ENCODE results near the gene RPS6KA4. TPM values are rescaled to one million over a fixed set of nuclear protein-coding genes. Genes with fewer than 3 reads are reported as not detected.

RPS6KA4 gene
- total RNA-seq, 2 experiments from 2014 or later = 24.6 to 26.0 TPM

- ATAC-seq (no peak), DNase-seq (no peak)
- no peaks in the 10 kb centered on the region for H3K27me3 Mint-ChIP-seq
- H3K4me1 Mint-ChIP-seq (ENCODE audit: low read depth) = peaks cover 10% of the 10 kb centered on the region
- peaks cover 5% of the 10 kb centered on the region for H3K9me3 Mint-ChIP-seq
- CTCF ChIA-PET = interaction anchor here (4.0 kb wide), 1 partner anchor 30 kb away, joined by 19 read pairs; no protein-coding TSS in a partner anchor
- H3K4me3 Mint-ChIP-seq = no peak overlapping the region
- H3K27ac Mint-ChIP-seq = no peak overlapping the region
- POLR2A ChIA-PET = no interaction called here
- intact Hi-C loops (cut with micrococcal nuclease) = no loop called here
- H3K36me3 Mint-ChIP-seq (ENCODE audit: low read depth) = no peaks in the 10 kb centered on the region
- no peak for TF ChIP-seq CTCF (IDR thresholded peaks at IDR 0.05)
Observed at GRCh38 chr11:64419257-64419790, 60.4 kb downstream of the RPS6KA4 start.

GRCh38 chr11:64419818-64420485, 61.0 kb downstream of the RPS6KA4 start:
- ATAC-seq (no peak), DNase-seq (no peak)
- Mint-ChIP-seq H3K36me3 (ENCODE audit: low read depth) (no peaks in the 10 kb centered on the region), H3K9me3 (peaks cover 5% of the 10 kb centered on the region), H3K4me1 (ENCODE audit: low read depth) (peaks cover 7% of the 10 kb centered on the region), H3K27ac (no peak overlapping the region), H3K4me3 (no peak overlapping the region), H3K27me3 (no peaks in the 10 kb centered on the region)
- POLR2A ChIA-PET = no interaction called here
- CTCF ChIA-PET = interaction anchor here (0.6 to 4.0 kb wide), 3 partner anchors 9 to 38 kb away, joined by 3 to 19 read pairs (median 3); no protein-coding TSS in a partner anchor
- intact Hi-C loops (cut with micrococcal nuclease) = no loop called here
- TF ChIP-seq CTCF (IDR thresholded peaks at IDR 0.05) = no peak

Small RNAs within 50 kb of the gene (microRNA-seq; reads per million reads assigned to microRNA genes)
- not detected for gene MIR1237 (ENCODE audit: borderline microRNAs expressed, borderline replicate concordance)
- gene MIR7155 (ENCODE audit: borderline microRNAs expressed, borderline replicate concordance) = not detected

Other genes starting within 250 kb of the RPS6KA4 start
- 10 to 100 TPM; 38.7 to 38.8 TPM for gene MACROD1, start 193.0 kb upstream of the RPS6KA4 start, total RNA-seq
- gene STIP1, start 173.0 kb upstream of the RPS6KA4 start, total RNA-seq = 100 to 1,000 TPM; 396 to 416 TPM
- gene FERMT3, start 152.4 kb upstream of the RPS6KA4 start, total RNA-seq = 100 to 1,000 TPM; 210 to 214 TPM
- gene TRPT1, start 133.0 kb upstream of the RPS6KA4 start, total RNA-seq = 10 to 100 TPM; 33.7 to 41.5 TPM
- 10 to 100 TPM; 66.0 to 69.2 TPM for gene NUDT22, start 132.9 kb upstream of the RPS6KA4 start, total RNA-seq
- 10 to 100 TPM; 25.8 to 26.1 TPM for gene DNAJC4, start 128.6 kb upstream of the RPS6KA4 start, total RNA-seq
- gene VEGFB, start 124.6 kb upstream of the RPS6KA4 start, total RNA-seq = 100 to 1,000 TPM in 1 of 2 experiments, 10 to 100 TPM in 1; 86.6 to 104 TPM
- 10 to 100 TPM; 23.5 to 26.9 TPM for gene FKBP2, start 118.1 kb upstream of the RPS6KA4 start, total RNA-seq
- 100 to 1,000 TPM; 285 to 287 TPM for gene PPP1R14B, start 112.2 kb upstream of the RPS6KA4 start, total RNA-seq
- gene PLCB3, start 107.6 kb upstream of the RPS6KA4 start, total RNA-seq = 1 to 10 TPM; 8.7 to 9.6 TPM
- gene BAD, start 74.5 kb upstream of the RPS6KA4 start, total RNA-seq = 10 to 100 TPM; 17.2 to 17.7 TPM
- gene GPR137, start 73.3 kb upstream of the RPS6KA4 start, total RNA-seq = 10 to 100 TPM; 23.7 to 28.5 TPM
- under 1 TPM in 1 of 2 experiments, not detected in 1; 0.23 TPM for gene KCNK4, start 67.9 kb upstream of the RPS6KA4 start, total RNA-seq
- under 1 TPM in 1 of 2 experiments, not detected in 1; 0.52 TPM for gene CATSPERZ, start 58.8 kb upstream of the RPS6KA4 start, total RNA-seq
- gene ESRRA, start 53.6 kb upstream of the RPS6KA4 start, total RNA-seq = 10 to 100 TPM; 37.5 to 42.4 TPM
- 100 to 1,000 TPM; 197 TPM for gene TRMT112, start 41.6 kb upstream of the RPS6KA4 start, total RNA-seq
- gene PRDX5, start 41.0 kb upstream of the RPS6KA4 start, total RNA-seq = 100 to 1,000 TPM; 103 to 105 TPM
- 10 to 100 TPM; 65.8 to 76.1 TPM for gene CCDC88B, start 19.0 kb upstream of the RPS6KA4 start, total RNA-seq
- gene SLC22A11, start 196.8 kb downstream of the RPS6KA4 start, total RNA-seq = not detected
- gene SLC22A12, start 232.1 kb downstream of the RPS6KA4 start, total RNA-seq = not detected

Measured in activated CD8-positive, alpha-beta T cell treated with anti-CD3 and anti-CD28 coated beads for 36 hours (primary cell).